Keratinocyte (primary cell): Measurements from ENCODE around the gene HADHB. TPM values are rescaled to one million over a fixed set of nuclear protein-coding genes. Genes with fewer than 3 reads are reported as not detected.

Experiments
- DNase-seq: peaks from one replicate; pipeline ENCODE4 v3.0.0-alpha.2; 2011; ENCODE audit warnings: low read depth, missing footprints, low spot score
- FAIRE-seq: peaks from 2 replicates; lab custom pipeline; 2011; peaks lifted over from hg19 to GRCh38; lab: Jason Lieb, UNC
- H2AFZ ChIP-seq: 2 replicates; pipeline ENCODE4 v1.6.0; 2012; ENCODE audit warnings: low read length, control low read depth, inconsistent platforms; ENCODE audit not compliant: control insufficient read depth
- H3K27ac ChIP-seq: 2 replicates; pipeline ENCODE4 v1.5.1; 2011; ENCODE audit warnings: low read length; ENCODE audit not compliant: control insufficient read depth, insufficient read depth
- H3K27me3 ChIP-seq: 3 replicates; pipeline ENCODE4 v1.6.0; 2011; ENCODE audit warnings: low read length; ENCODE audit not compliant: control insufficient read depth, insufficient read depth; ENCODE audit errors: extremely low read depth
- H3K36me3 ChIP-seq, 2 experiments: 2 replicates in 1 of 2; 3 replicates in 1 of 2; pipeline ENCODE4 v1.5.1; 2011; ENCODE audit warnings: low read length in 2 of 2, mild to moderate bottlenecking in 1 of 2; ENCODE audit not compliant: control insufficient read depth in 2 of 2, insufficient read depth in 2 of 2; ENCODE audit errors: extremely low read depth in 1 of 2
- H3K4me1 ChIP-seq: 3 replicates; pipeline ENCODE4 v1.5.1; 2011; ENCODE audit warnings: low read length; ENCODE audit not compliant: control insufficient read depth, insufficient read depth; ENCODE audit errors: extremely low read depth
- H3K4me2 ChIP-seq: 3 replicates; pipeline ENCODE4 v1.6.0; 2011; ENCODE audit warnings: low read depth, low read length; ENCODE audit not compliant: control insufficient read depth, insufficient read depth; ENCODE audit errors: extremely low read depth
- H3K4me3 ChIP-seq, 3 experiments: fragments of 200-600 bp in 1 of 3; sonication (generic) in 1 of 3; 2 replicates in 2 of 3; 3 replicates in 1 of 3; pipeline ENCODE4 v1.5.1; 2011 to 2016; ENCODE audit warnings: low read length in 3 of 3, mild to moderate bottlenecking in 3 of 3, control low read depth in 2 of 3, inconsistent platforms in 1 of 3, low read depth in 1 of 3, mixed read lengths in 1 of 3, mixed run types in 1 of 3, moderate library complexity in 1 of 3; ENCODE audit not compliant: control insufficient read depth in 2 of 3, insufficient read depth in 2 of 3; ENCODE audit errors: extremely low read depth in 1 of 3
- H3K79me2 ChIP-seq: 2 replicates; pipeline ENCODE4 v1.6.0; 2012; ENCODE audit warnings: low read length; ENCODE audit not compliant: control insufficient read depth, insufficient read depth
- H3K9ac ChIP-seq: 3 replicates; pipeline ENCODE4 v1.6.0; 2011; ENCODE audit warnings: low read length; ENCODE audit not compliant: control insufficient read depth, insufficient read depth; ENCODE audit errors: extremely low read depth
- H3K9me1 ChIP-seq: 3 replicates; pipeline ENCODE4 v1.6.0; 2011; ENCODE audit warnings: low read length; ENCODE audit not compliant: control insufficient read depth, insufficient read depth; ENCODE audit errors: extremely low read depth
- H3K9me3 ChIP-seq: 2 replicates; pipeline ENCODE4 v1.5.1; 2012; ENCODE audit warnings: low read depth, low read length; ENCODE audit not compliant: control insufficient read depth
- H4K20me1 ChIP-seq: 3 replicates; pipeline ENCODE4 v1.6.0; 2011; ENCODE audit warnings: low read length; ENCODE audit not compliant: control insufficient read depth, insufficient read depth; ENCODE audit errors: extremely low read depth
- CTCF ChIP-seq, 3 experiments: IDR thresholded peaks in 1 of 3; conservative IDR thresholded peaks in 1 of 3; optimal IDR thresholded peaks in 1 of 3; 2 replicates in 2 of 3; 3 replicates in 1 of 3; pipeline versions ENCODE3 to v1.5.1; 2011; ENCODE audit warnings: low read length in 3 of 3, mild to moderate bottlenecking in 3 of 3, moderate library complexity in 2 of 3, control low read depth in 1 of 3, inconsistent platforms in 1 of 3; ENCODE audit not compliant: insufficient read depth in 2 of 3; ENCODE audit errors: extremely low read depth in 1 of 3
- EZH2 ChIP-seq: IDR thresholded peaks from one replicate; pipeline ENCODE4 v1.6.1; 2012; ENCODE audit warnings: inconsistent platforms, mild to moderate bottlenecking, low read length, moderate library complexity
- dilution Hi-C: fragments of 300-500 bp; cut with MboI; formaldehyde crosslinking; loops from one replicate; pipeline ENCODE4 v1.7.0; 2020; ENCODE audit warnings: low sequenced_read_pairs; ENCODE audit not compliant: extremely low pct_ligation_motif_present
- polyA plus RNA-seq, 5 experiments: library from polyadenylated mRNA; depleted of rRNA in 3 of 5; stranded (reverse) in 3 of 5; stranded (forward) in 1 of 5; unstranded in 1 of 5; fragments of >200 nt; gene quantifications; 1 replicate in 1 of 5; 2 replicates in 3 of 5; 3 replicates in 1 of 5; pipeline versions ENCODE4 v1.2.1 to v1.2.3, GENCODE V29; 2011 to 2012; ENCODE audit warnings: missing spikeins in 2 of 5, low read depth in 1 of 5, low replicate concordance in 1 of 5

HADHB gene
- polyA plus RNA-seq, 1 donor (not counting 4 experiments of a cell fraction or from before 2014, with no cell fraction given): 109 TPM

GRCh38 chr2:26314243-26314642 is 69.5 kb downstream of the HADHB start:
- no peaks in the 10 kb centered on the region for H3K9me1 ChIP-seq
- H3K9me3 ChIP-seq: no peaks in the 10 kb centered on the region
- H3K4me2 ChIP-seq: no peak overlapping the region
- peaks cover 4% of the 10 kb centered on the region for H3K27me3 ChIP-seq
- DNase-seq (no peak), FAIRE-seq (no peak)
- H3K9ac ChIP-seq: no peak overlapping the region
- no peak overlapping the region for H3K27ac ChIP-seq
- H3K4me1 ChIP-seq: peaks cover 21% of the 10 kb centered on the region
- H3K79me2 ChIP-seq: no peaks in the 10 kb centered on the region
- TF ChIP-seq CTCF (optimal IDR thresholded peaks at IDR 0.05 in 1 of 3, IDR thresholded peaks at IDR 0.05 in 1 of 3, conservative IDR thresholded peaks at IDR 0.05 in 1 of 3; ENCODE audit: extremely low read depth in 1 of 3, insufficient read depth in 2 of 3, low read length in 3 of 3) (peak in 1 of 3 experiments; percentile 43), EZH2 (no peak)
- dilution Hi-C loops: no loop called here
- no peak overlapping the region for H3K4me3 ChIP-seq
- H2AFZ ChIP-seq: no peak overlapping the region
- no peaks in the 10 kb centered on the region for H4K20me1 ChIP-seq
- no peaks in the 10 kb centered on the region for H3K36me3 ChIP-seq

GRCh38 chr2:26316041-26316440 is 71.3 kb downstream of the HADHB start:
- Histone ChIP-seq H3K27ac (no peak overlapping the region), H3K79me2 (no peaks in the 10 kb centered on the region), H3K9ac (no peak overlapping the region), H4K20me1 (no peaks in the 10 kb centered on the region), H3K27me3 (peaks cover 4% of the 10 kb centered on the region), H3K9me1 (no peaks in the 10 kb centered on the region), H3K4me3 (no peak overlapping the region), H3K4me2 (no peak overlapping the region), H2AFZ (no peak overlapping the region), H3K9me3 (no peaks in the 10 kb centered on the region), H3K36me3 (no peaks in the 10 kb centered on the region), H3K4me1 (peaks cover 21% of the 10 kb centered on the region)
- no peak for DNase-seq
- TF ChIP-seq EZH2: no peak
- peak; percentile 27 to 49 (median 27) for TF ChIP-seq CTCF (optimal IDR thresholded peaks at IDR 0.05 in 1 of 3, IDR thresholded peaks at IDR 0.05 in 1 of 3, conservative IDR thresholded peaks at IDR 0.05 in 1 of 3; ENCODE audit: extremely low read depth in 1 of 3, insufficient read depth in 2 of 3, low read length in 3 of 3)
- dilution Hi-C loops: no loop called here
- FAIRE-seq: no peak
